ENCODE data around the gene ST3GAL6.

ST3GAL6 gene

GRCh38 chr3:98740324-98740723 lies 22.8 kb upstream of the ST3GAL6 start:
- no peak for DNase-seq

GRCh38 chr3:98741121-98741716 lies 21.9 kb upstream of the ST3GAL6 start:
- no peak for DNase-seq

GRCh38 chr3:98743071-98743470 lies 20.1 kb upstream of the ST3GAL6 start:
- DNase-seq: no peak

GRCh38 chr3:98744283-98744682 lies 18.9 kb upstream of the ST3GAL6 start:
- no peak for DNase-seq

- DNase-seq: no peak
Observed at GRCh38 chr3:98745718-98746117, 17.4 kb upstream of the ST3GAL6 start.

- no peak for DNase-seq
Observed at GRCh38 chr3:98746122-98746521, 17.0 kb upstream of the ST3GAL6 start.

- DNase-seq: no peak
Observed at GRCh38 chr3:98746882-98747281, 16.3 kb upstream of the ST3GAL6 start.

GRCh38 chr3:98750276-98750919 lies 12.7 kb upstream of the ST3GAL6 start:
- no peak for DNase-seq

- DNase-seq: no peak
Observed at GRCh38 chr3:98754483-98754882, 8.7 kb upstream of the ST3GAL6 start.

GRCh38 chr3:98755601-98756000 lies 7.5 kb upstream of the ST3GAL6 start:
- DNase-seq: no peak

GRCh38 chr3:98759629-98760028 lies 3.5 kb upstream of the ST3GAL6 start:
- no peak for DNase-seq

- DNase-seq: no peak
Observed at GRCh38 chr3:98761643-98762229, 1.4 kb upstream of the ST3GAL6 start.

GRCh38 chr3:98763819-98764418 lies 779 bp downstream of the ST3GAL6 start:
- no peak for DNase-seq

- no peak for DNase-seq
Observed at GRCh38 chr3:98764472-98764884, 1.3 kb downstream of the ST3GAL6 start.

GRCh38 chr3:98765721-98766120 lies 2.6 kb downstream of the ST3GAL6 start:
- no peak for DNase-seq

GRCh38 chr3:98766924-98767323 lies 3.8 kb downstream of the ST3GAL6 start:
- DNase-seq: no peak

- DNase-seq: no peak
Observed at GRCh38 chr3:98768961-98769360, 5.8 kb downstream of the ST3GAL6 start.

GRCh38 chr3:98769448-98769847 lies 6.3 kb downstream of the ST3GAL6 start:
- no peak for DNase-seq

GRCh38 chr3:98770261-98771039 lies 7.3 kb downstream of the ST3GAL6 start:
- no peak for DNase-seq

- DNase-seq: no peak
Observed at GRCh38 chr3:98772022-98772421, 8.9 kb downstream of the ST3GAL6 start.

- no peak for DNase-seq
Observed at GRCh38 chr3:98775459-98776139, 12.5 kb downstream of the ST3GAL6 start.

GRCh38 chr3:98776140-98776493 lies 13.0 kb downstream of the ST3GAL6 start:
- no peak for DNase-seq

- DNase-seq: no peak
Observed at GRCh38 chr3:98777286-98777685, 14.1 kb downstream of the ST3GAL6 start.
